IMR-90 (cell line): ENCODE results near the gene CCR6. TPM values are rescaled to one million over a fixed set of nuclear protein-coding genes. Genes with fewer than 3 reads are reported as not detected.

Experiments used
- ATAC-seq: fragments of 200-7000 bp; cut with Tn5 transposase; 2 replicates; pipeline ENCODE4 v1.9.1; 2020; ENCODE audit warnings: low read depth, mild to moderate bottlenecking, moderate library complexity
- BruUV-seq: library from RNA; stranded (reverse); fragments of 400-500 nt; replicated peaks from 2 replicates; lab custom pipeline; 2021; lab: Mats Ljungman, UMichigan
- CTCF ChIA-PET: fragments of 300-600 bp; formaldehyde crosslinking; extraction: SDS; loops from one replicate; lab custom pipeline; 2021; ENCODE audit warnings: antibody characterized with exemption; lab: Yijun Ruan, JAX
- POLR2A ChIA-PET: fragments of 300-600 bp; sonication (Branson Sonifier 250); formaldehyde crosslinking; loops from one replicate; lab custom pipeline; 2022; ENCODE audit warnings: antibody characterized with exemption; ENCODE audit not compliant: unreplicated experiment; lab: Charles Lee
- DNase-seq: peaks from one replicate; pipeline ENCODE4 v3.0.0; 2013
- H2AFZ ChIP-seq: replicated peaks from 2 replicates; pipeline ENCODE3; 2013; ENCODE audit warnings: low read length, mild to moderate bottlenecking; ENCODE audit not compliant: poor library complexity
- H2AK5ac ChIP-seq: 2 replicates; pipeline ENCODE4 v1.6.1; 2013; ENCODE audit warnings: low read depth, low read length, inconsistent platforms
- H2AK9ac ChIP-seq: replicated peaks from 2 replicates; pipeline ENCODE3; 2013; ENCODE audit warnings: mild to moderate bottlenecking, low read depth, low read length, moderate library complexity; ENCODE audit not compliant: poor library complexity
- H2BK120ac ChIP-seq: 2 replicates; pipeline ENCODE4 v1.6.1; 2013; ENCODE audit warnings: low read depth, low read length, inconsistent platforms
- H2BK15ac ChIP-seq: 3 replicates; pipeline ENCODE4 v1.6.1; 2013; ENCODE audit warnings: low read depth, low read length, inconsistent platforms
- H2BK20ac ChIP-seq: 2 replicates; pipeline ENCODE4 v1.6.1; 2013; ENCODE audit warnings: low read depth, mild to moderate bottlenecking, inconsistent platforms, low read length, moderate library complexity
- H2BK5ac ChIP-seq: 2 replicates; pipeline ENCODE4 v1.6.1; 2013; ENCODE audit warnings: mild to moderate bottlenecking, low read depth, low read length, inconsistent platforms; ENCODE audit not compliant: poor library complexity, severe bottlenecking
- H3K14ac ChIP-seq: replicated peaks from 2 replicates; pipeline ENCODE4 v1.6.1; 2013; ENCODE audit warnings: low read depth, low read length, inconsistent platforms
- H3K18ac ChIP-seq: 2 replicates; pipeline ENCODE4 v1.6.1; 2013; ENCODE audit warnings: low read depth, low read length, control low read depth
- H3K23ac ChIP-seq: 2 replicates; pipeline ENCODE4 v1.6.1; 2013; ENCODE audit warnings: low read depth, low read length, inconsistent platforms
- H3K27ac ChIP-seq: 2 replicates; pipeline ENCODE4 v1.5.1; 2013; ENCODE audit warnings: mild to moderate bottlenecking, control low read depth, low read length; ENCODE audit not compliant: insufficient read depth
- H3K27me3 ChIP-seq: 2 replicates; pipeline ENCODE4 v1.6.1; 2013; ENCODE audit warnings: low read length; ENCODE audit not compliant: control insufficient read depth, insufficient read depth
- H3K36me3 ChIP-seq: 2 replicates; pipeline ENCODE4 v1.6.1; 2013; ENCODE audit warnings: low read length, mixed read lengths; ENCODE audit not compliant: control insufficient read depth, insufficient read depth
- H3K4ac ChIP-seq: 2 replicates; pipeline ENCODE4 v1.6.1; 2013; ENCODE audit warnings: low read depth, low read length, inconsistent platforms
- H3K4me1 ChIP-seq: 2 replicates; pipeline ENCODE4 v1.6.1; 2013; ENCODE audit warnings: low read length, mixed read lengths; ENCODE audit not compliant: control insufficient read depth, insufficient read depth
- H3K4me2 ChIP-seq: 2 replicates; pipeline ENCODE4 v1.6.1; 2013; ENCODE audit warnings: low read depth, mild to moderate bottlenecking, control low read depth, low read length, moderate library complexity
- H3K4me3 ChIP-seq: 2 replicates; pipeline ENCODE4 v1.5.1; 2013; ENCODE audit warnings: low read depth, mild to moderate bottlenecking, control low read depth, low read length, moderate library complexity; ENCODE audit not compliant: insufficient read depth
- H3K56ac ChIP-seq: 2 replicates; pipeline ENCODE4 v1.6.1; 2013; ENCODE audit warnings: low read length, inconsistent platforms; ENCODE audit not compliant: insufficient read depth; ENCODE audit errors: extremely low read depth
- H3K79me1 ChIP-seq, 2 experiments: 2 replicates each; pipeline ENCODE4 v1.6.1; 2013; ENCODE audit warnings: low read length in 2 of 2, inconsistent platforms in 1 of 2, low read depth in 1 of 2
- H3K9ac ChIP-seq: 2 replicates; pipeline ENCODE4 v1.6.1; 2013; ENCODE audit warnings: low read depth, low read length, control low read depth
- H3K9me1 ChIP-seq: 2 replicates; pipeline ENCODE4 v1.6.1; 2013; ENCODE audit warnings: low read length, inconsistent platforms; ENCODE audit not compliant: insufficient read depth
- H3K9me3 ChIP-seq: 2 replicates; pipeline ENCODE4 v1.6.1; 2013; ENCODE audit warnings: low read length; ENCODE audit not compliant: control insufficient read depth, insufficient read depth
- H4K20me1 ChIP-seq: 2 replicates; pipeline ENCODE4 v1.6.1; 2013; ENCODE audit warnings: low read length, inconsistent platforms; ENCODE audit not compliant: insufficient read depth
- H4K5ac ChIP-seq: 2 replicates; pipeline ENCODE4 v1.6.1; 2013; ENCODE audit warnings: mild to moderate bottlenecking, low read depth, low read length, control low read depth
- H4K8ac ChIP-seq, 2 experiments: 2 replicates each; pipeline ENCODE4 v1.6.1; 2013; ENCODE audit warnings: low read depth in 2 of 2, low read length in 2 of 2, control low read depth in 1 of 2, inconsistent platforms in 1 of 2
- H4K91ac ChIP-seq: 2 replicates; pipeline ENCODE4 v1.6.1; 2013; ENCODE audit warnings: low read depth, low read length, inconsistent platforms; ENCODE audit not compliant: insufficient read depth
- CEBPB ChIP-seq: IDR thresholded peaks from 2 replicates; pipeline ENCODE4 v1.6.1; 2012; ENCODE audit warnings: low read depth, low read length, improper control_type of control experiment
- MAFK ChIP-seq: IDR thresholded peaks from 2 replicates; pipeline ENCODE4 v1.6.1; 2012; ENCODE audit warnings: low read depth, low read length, improper control_type of control experiment
- NFE2L2 ChIP-seq: fragments of 150-350 bp; IDR thresholded peaks from 2 replicates; pipeline ENCODE4 v1.6.1; 2016; ENCODE audit warnings: low read depth, mild to moderate bottlenecking, low read length
- RFX5 ChIP-seq: IDR thresholded peaks from 2 replicates; pipeline ENCODE4 v1.8.0; 2012; ENCODE audit warnings: low read depth, mild to moderate bottlenecking, low read length, moderate library complexity
- WGBS, 2 experiments: methylation state at CpG; one replicate each; pipeline versions ENCODE4 v1.1.5 to v1.1.7; 2013; ENCODE audit warnings: missing lambda C conversion rate in 2 of 2; ENCODE audit not compliant: insufficient read length in 1 of 2; ENCODE audit errors: extremely low coverage in 2 of 2; 5-methylcytosine and 5-hydroxymethylcytosine counted together
- dilution Hi-C: fragments of 300-500 bp; cut with HindIII; formaldehyde crosslinking; loops from one replicate; pipeline ENCODE4 v1.14.3; 2018; ENCODE audit warnings: low sequenced_read_pairs; ENCODE audit not compliant: unreplicated experiment
- in situ Hi-C: fragments of 300-500 bp; cut with MboI; formaldehyde crosslinking; loops from 3 replicates; pipeline ENCODE4 v1.14.3; 2019; ENCODE audit warnings: low sequenced_read_pairs, inconsistent platforms, mixed read lengths
- intact Hi-C: fragments of 100-400 bp; cut with micrococcal nuclease; formaldehyde crosslinking; loops from 2 replicates; pipeline ENCODE4 v1.10.0; 2022
- polyA plus RNA-seq, 3 experiments: library from polyadenylated mRNA; depleted of rRNA; stranded (reverse); fragments of >200 nt; gene quantifications; 2 replicates each; pipeline ENCODE4 v1.2.3, GENCODE V29; 2012; ENCODE audit warnings: low replicate concordance in 1 of 3
- total RNA-seq: library from RNA; depleted of rRNA; stranded (reverse); fragments of >200 nt; gene quantifications from 2 replicates; pipeline ENCODE4 v1.2.3, GENCODE V29; 2012
- TF ChIP-seq, protein P1 (sequence below): fragments of 150-350 bp; IDR thresholded peaks from 2 replicates; pipeline ENCODE4 v1.6.1; 2016; ENCODE audit warnings: low read depth, mild to moderate bottlenecking, low read length, moderate library complexity, borderline replicate concordance

Gene CCR6
- total and polyA plus RNA-seq, 2 of the 4 experiments (the other 2 are of a cell fraction): not detected

GRCh38 chr6:167098825-167099225, 24.1 kb upstream of the CCR6 start:
- H2AK9ac ChIP-seq: no peak overlapping the region
- H4K8ac ChIP-seq: no peak overlapping the region
- no peak overlapping the region for H3K14ac ChIP-seq
- H3K9me3 ChIP-seq: peaks cover 34% of the 10 kb centered on the region
- dilution Hi-C loops: no loop called here
- H3K27ac ChIP-seq: no peak overlapping the region
- H3K36me3 ChIP-seq: no peaks in the 10 kb centered on the region
- H3K4ac ChIP-seq: no peak overlapping the region
- no peaks in the 10 kb centered on the region for H3K27me3 ChIP-seq
- TF ChIP-seq MAFK (no peak), NFE2L2 (no peak), RFX5 (no peak), CEBPB (no peak)
- TF ChIP-seq, protein P1, sequence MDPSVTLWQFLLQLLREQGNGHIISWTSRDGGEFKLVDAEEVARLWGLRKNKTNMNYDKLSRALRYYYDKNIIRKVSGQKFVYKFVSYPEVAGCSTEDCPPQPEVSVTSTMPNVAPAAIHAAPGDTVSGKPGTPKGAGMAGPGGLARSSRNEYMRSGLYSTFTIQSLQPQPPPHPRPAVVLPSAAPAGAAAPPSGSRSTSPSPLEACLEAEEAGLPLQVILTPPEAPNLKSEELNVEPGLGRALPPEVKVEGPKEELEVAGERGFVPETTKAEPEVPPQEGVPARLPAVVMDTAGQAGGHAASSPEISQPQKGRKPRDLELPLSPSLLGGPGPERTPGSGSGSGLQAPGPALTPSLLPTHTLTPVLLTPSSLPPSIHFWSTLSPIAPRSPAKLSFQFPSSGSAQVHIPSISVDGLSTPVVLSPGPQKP: no peak
- intact Hi-C loops: no loop called here
- no peak overlapping the region for H3K56ac ChIP-seq
- BruUV-seq: no TSS peak
- H2BK20ac ChIP-seq: no peak overlapping the region
- H2BK15ac ChIP-seq: no peak overlapping the region
- H4K91ac ChIP-seq: no peak overlapping the region
- H3K4me2 ChIP-seq: no peak overlapping the region
- ChIA-PET CTCF (no interaction called here), POLR2A (no interaction called here)
- H4K20me1 ChIP-seq: no peaks in the 10 kb centered on the region
- no peak overlapping the region for H2BK5ac ChIP-seq
- H3K18ac ChIP-seq: no peak overlapping the region
- H3K79me1 ChIP-seq: no peaks in the 10 kb centered on the region
- no peak overlapping the region for H2AK5ac ChIP-seq
- no peak overlapping the region for H3K23ac ChIP-seq
- ATAC-seq (no peak), DNase-seq (no peak)
- no peak overlapping the region for H2BK120ac ChIP-seq
- H3K4me1 ChIP-seq: no peaks in the 10 kb centered on the region
- no peaks in the 10 kb centered on the region for H3K9me1 ChIP-seq
- H2AFZ ChIP-seq: no peak overlapping the region
- no peak overlapping the region for H4K5ac ChIP-seq
- H3K9ac ChIP-seq: no peak overlapping the region
- no CpG with 5 or more reads among the region's 4 CpGs for WGBS, 2 experiments
- in situ Hi-C loops: no loop called here
- H3K4me3 ChIP-seq: no peak overlapping the region
